GM12864 (cell line): ENCODE data around the gene RIT2.

Experiments
- DNase-seq: peaks from one replicate; pipeline ENCODE4 v3.0.0-alpha.2; 2011; ENCODE audit warnings: low read depth
- H3K4me3 ChIP-seq: 2 replicates; pipeline ENCODE4 v1.5.1; 2011; ENCODE audit warnings: mild to moderate bottlenecking, low read depth, low read length, control low read depth
- CTCF ChIP-seq: IDR thresholded peaks from 2 replicates; pipeline ENCODE4 v1.5.1; 2011; ENCODE audit warnings: low read depth, mild to moderate bottlenecking, moderate library complexity, low read length, control low read depth, inconsistent platforms; ENCODE audit errors: missing control alignments

RIT2 gene

GRCh38 chr18:42883169-42883568 lies 232.3 kb downstream of the RIT2 start:
- no peak for DNase-seq

DNA sequence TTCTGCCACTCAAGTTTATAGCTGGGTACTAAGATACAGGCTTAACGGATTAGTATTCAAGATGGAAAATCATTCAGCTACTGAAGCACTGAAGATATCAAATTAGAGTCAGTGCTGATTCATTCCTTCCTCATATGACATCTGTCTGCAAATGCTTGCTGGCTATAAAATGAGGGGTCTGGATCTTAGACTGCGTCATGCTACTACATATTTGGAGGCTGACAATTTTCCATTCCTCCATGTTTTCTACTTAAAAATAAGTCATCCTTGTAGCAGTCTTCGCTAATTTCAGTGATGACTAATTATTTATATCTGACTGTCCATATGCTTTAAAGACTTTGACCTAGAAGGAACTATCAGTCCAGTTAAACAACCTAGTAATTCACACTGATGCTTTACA lies 233.4 kb downstream of the RIT2 start:
- no peak for DNase-seq
- TF ChIP-seq CTCF: no peak
- no peak overlapping the region for H3K4me3 ChIP-seq

More at GRCh38 chr18:42883169-42883568, 232.3 kb downstream of the RIT2 start:
- TF ChIP-seq CTCF: no peak
- H3K4me3 ChIP-seq: no peak overlapping the region

- no peak for DNase-seq
- H3K4me3 ChIP-seq: no peak overlapping the region
- TF ChIP-seq CTCF: no peak
Measured at GRCh38 chr18:42872838-42873237, 242.6 kb downstream of the RIT2 start.

- TF ChIP-seq CTCF: no peak
- no peak overlapping the region for H3K4me3 ChIP-seq
- DNase-seq: no peak
Measured at GRCh38 chr18:42864876-42865275, 250.6 kb downstream of the RIT2 start.

DNA sequence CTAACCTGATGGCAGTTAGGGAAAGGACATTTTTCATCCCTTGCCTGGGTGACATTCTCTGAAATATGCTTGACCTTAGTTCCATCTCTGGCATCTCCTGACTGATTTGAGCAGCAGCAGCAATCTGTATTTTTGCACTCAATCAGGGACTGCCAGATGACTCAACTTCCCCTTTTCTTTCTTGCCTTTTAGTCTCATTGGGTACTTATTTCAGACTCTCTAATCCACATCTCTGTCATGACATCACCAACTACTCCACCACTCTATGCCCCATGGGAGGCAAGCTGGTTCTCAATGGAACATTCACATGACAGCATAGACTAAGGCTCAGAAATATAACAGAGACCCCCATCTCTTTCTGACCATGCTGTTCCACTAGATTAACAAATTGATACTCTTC lies 254.2 kb downstream of the RIT2 start:
- no peak for DNase-seq
- no peak for TF ChIP-seq CTCF
- no peak overlapping the region for H3K4me3 ChIP-seq

DNA sequence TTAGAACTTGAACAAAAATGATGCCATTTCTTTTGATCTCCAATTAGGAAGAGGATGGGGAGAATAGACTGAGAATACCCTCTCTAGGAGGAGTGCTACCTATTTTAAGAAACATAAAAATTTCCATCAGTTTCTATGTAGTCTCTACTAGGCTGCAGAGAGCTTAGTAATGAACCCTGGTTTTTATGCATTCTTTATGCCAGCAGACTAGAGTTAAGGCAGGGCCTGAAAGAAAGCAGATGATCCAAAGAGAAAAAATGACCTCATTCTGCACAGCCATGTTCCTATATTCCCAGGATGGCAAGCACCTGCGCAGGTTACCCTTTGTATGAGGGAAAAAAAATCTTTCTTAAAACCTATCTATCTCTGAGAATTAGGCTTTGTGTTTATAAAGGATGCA lies 254.9 kb downstream of the RIT2 start:
- no peak for DNase-seq
- TF ChIP-seq CTCF: no peak
- H3K4me3 ChIP-seq: no peak overlapping the region

DNA sequence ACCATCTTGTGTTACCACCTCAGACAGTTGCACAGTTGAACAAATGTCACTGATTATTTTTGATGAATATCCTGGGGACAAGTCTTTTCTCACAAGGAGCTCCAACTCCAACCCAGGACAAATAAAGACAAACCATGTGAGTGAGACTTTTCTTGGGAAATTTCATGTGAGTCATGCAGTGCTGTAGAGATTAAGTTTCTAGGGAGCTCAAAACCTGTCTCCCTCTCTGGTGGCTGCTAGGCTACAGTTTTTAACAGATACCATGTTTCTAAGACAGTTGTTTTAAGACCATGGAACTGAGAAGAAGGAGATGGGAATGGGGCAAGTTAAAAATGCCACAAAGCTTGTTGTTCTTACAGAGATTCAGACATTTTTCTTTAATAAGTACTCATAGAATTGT lies 255.5 kb downstream of the RIT2 start:
- no peak for DNase-seq
- TF ChIP-seq CTCF: no peak
- no peak overlapping the region for H3K4me3 ChIP-seq
